ENCODE results near the gene STK40. TPM values are rescaled to one million over a fixed set of nuclear protein-coding genes. Genes with fewer than 3 reads are reported as not detected.

Gene STK40
- total and polyA plus RNA-seq, 9 of the 15 experiments (the other 6 are each of a cell fraction or from before 2014, with no cell fraction given) = 0.69 to 94.3 (median 39.1) TPM

GRCh38 chr1:36321119-36321951 lies 64.4 kb downstream of the STK40 start (continued):
- TF ChIP-seq, protein P1, sequence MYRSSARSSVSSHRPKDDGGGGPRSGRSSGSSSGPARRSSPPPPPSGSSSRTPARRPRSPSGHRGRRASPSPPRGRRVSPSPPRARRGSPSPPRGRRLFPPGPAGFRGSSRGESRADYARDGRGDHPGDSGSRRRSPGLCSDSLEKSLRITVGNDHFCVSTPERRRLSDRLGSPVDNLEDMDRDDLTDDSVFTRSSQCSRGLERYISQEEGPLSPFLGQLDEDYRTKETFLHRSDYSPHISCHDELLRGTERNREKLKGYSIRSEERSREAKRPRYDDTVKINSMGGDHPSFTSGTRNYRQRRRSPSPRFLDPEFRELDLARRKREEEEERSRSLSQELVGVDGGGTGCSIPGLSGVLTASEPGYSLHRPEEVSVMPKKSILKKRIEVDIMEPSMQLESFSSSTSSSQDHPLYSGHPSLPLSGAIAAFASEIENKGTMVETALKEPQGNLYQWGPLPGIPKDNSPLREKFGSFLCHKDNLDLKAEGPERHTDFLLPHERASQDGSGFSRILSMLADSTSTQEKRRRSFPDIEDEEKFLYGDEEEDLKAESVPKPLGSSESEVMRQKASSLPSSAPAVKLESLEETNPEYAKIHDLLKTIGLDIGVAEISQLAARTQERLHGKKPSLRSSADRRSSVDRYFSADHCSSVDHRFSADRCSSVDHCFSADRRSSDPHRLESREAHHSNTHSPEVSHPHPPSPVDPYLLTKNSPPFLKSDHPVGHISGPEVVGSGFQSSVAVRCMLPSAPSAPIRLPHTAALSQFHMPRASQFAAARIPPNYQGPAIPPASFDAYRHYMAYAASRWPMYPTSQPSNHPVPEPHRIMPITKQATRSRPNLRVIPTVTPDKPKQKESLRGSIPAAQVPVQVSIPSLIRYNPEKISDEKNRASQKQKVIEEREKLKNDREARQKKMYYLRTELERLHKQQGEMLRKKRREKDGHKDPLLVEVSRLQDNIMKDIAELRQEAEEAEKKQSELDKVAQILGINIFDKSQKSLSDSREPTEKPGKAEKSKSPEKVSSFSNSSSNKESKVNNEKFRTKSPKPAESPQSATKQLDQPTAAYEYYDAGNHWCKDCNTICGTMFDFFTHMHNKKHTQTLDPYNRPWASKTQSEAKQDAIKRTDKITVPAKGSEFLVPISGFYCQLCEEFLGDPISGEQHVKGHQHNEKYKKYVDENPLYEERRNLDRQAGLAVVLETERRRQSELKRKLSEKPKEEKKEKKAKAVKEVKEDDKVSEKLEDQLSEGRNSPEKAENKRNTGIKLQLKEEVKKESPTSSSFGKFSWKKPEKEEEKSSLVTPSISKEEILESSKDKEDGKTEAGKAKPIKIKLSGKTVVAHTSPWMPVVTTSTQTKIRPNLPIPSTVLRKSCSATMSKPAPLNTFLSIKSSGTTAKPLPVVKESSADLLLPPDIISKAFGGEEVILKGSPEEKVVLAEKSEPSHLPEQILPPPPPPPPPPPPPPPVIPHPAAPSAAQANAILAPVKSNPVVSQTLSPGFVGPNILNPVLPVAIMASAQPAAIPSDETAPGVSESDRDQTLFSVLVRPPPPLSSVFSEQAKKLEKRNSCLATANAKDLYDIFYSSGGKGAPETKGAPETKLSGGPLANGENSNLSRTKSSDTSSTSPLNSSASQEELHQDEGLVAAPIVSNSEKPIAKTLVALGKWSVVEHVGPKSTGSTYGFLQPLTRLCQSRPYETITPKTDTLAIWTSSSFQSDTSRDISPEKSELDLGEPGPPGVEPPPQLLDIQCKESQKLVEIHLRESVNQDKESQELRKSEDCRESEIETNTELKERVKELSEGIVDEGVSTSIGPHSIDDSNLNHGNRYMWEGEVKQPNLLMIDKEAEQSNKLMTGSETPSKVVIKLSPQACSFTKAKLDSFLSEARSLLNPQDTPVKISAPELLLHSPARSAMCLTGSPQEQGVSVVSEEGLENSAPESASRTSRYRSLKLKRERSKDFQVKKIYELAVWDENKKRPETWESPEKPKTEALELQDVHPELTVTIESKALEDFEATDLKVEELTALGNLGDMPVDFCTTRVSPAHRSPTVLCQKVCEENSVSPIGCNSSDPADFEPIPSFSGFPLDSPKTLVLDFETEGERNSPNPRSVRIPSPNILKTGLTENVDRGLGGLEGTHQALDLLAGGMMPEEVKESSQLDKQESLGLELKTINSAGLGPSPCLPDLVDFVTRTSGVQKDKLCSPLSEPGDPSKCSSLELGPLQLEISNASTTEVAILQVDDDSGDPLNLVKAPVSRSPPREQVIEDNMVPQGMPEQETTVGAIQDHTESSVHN (IDR thresholded peaks at IDR 0.05; ENCODE audit: borderline replicate concordance in 1 of 2, low read depth in 1 of 2) = peak in 1 of 2 experiments; percentile 31; a peak in 1 of 4 replicates
- TF ChIP-seq CTCF (IDR thresholded peaks at IDR 0.05 in 2 of 3, conservative IDR thresholded peaks at IDR 0.05 in 1 of 3; ENCODE audit: insufficient read depth in 2 of 3, low read depth in 1 of 3, low read length in 3 of 3) = no peak
- peak; percentile 79 for TF ChIP-seq ZEB2 (IDR thresholded peaks at IDR 0.05)
- TF ChIP-seq RBBP5 (IDR thresholded peaks at IDR 0.05; ENCODE audit: borderline replicate concordance, insufficient read depth, low read length, poor library complexity, severe bottlenecking) = peak; percentile 41
- peak; percentile 86 for TF ChIP-seq ZNF583 (CRISPR knock-in tag; IDR thresholded peaks at IDR 0.05)
- TF ChIP-seq FOXJ3 (CRISPR knock-in tag; IDR thresholded peaks at IDR 0.05) = no peak
- TF ChIP-seq ELF2 (CRISPR knock-in tag; IDR thresholded peaks at IDR 0.05) = 0 out of 2 replicates have a peak, but pooled peaks have one; percentile 10
- TF ChIP-seq STAT6 (CRISPR knock-in tag; IDR thresholded peaks at IDR 0.05) = 0 out of 2 replicates have a peak, but pooled peaks have one; percentile 18
- 0 out of 2 replicates have a peak, but pooled peaks have one; percentile 3 for TF ChIP-seq MTF1 (CRISPR knock-in tag; IDR thresholded peaks at IDR 0.05; ENCODE audit: borderline replicate concordance)
- TF ChIP-seq ERF (CRISPR knock-in tag; IDR thresholded peaks at IDR 0.05) = 0 out of 2 replicates have a peak, but pooled peaks have one; percentile 19
- peak; percentile 85 for TF ChIP-seq DACH1 (IDR thresholded peaks at IDR 0.05; ENCODE audit: partially characterized antibody)
- TF ChIP-seq OTX1 (CRISPR knock-in tag; IDR thresholded peaks at IDR 0.05) = no peak
- TF ChIP-seq ETV1 (tag; conservative IDR thresholded peaks at IDR 0.05; ENCODE audit: low read depth) = peak; percentile 94
